Esophagus squamous epithelium (tissue), 4 donors: ENCODE measurements around the gene UBE3A.

Experiments
- CTCF ChIP-seq, 6 experiments: fragments of 450-650 bp in 4 of 6; fragments of 200-600 bp in 2 of 6; sonication (generic) in 2 of 6; IDR thresholded peaks; one replicate each; pipeline ENCODE4 v1.5.1; 2016 to 2019; ENCODE audit warnings: antibody characterized with exemption in 6 of 6, mild to moderate bottlenecking in 4 of 6, moderate library complexity in 4 of 6
- POLR2A ChIP-seq, 4 donors: fragments of 450-650 bp; IDR thresholded peaks; one replicate each; pipeline ENCODE4 v1.6.1; 2017; ENCODE audit warnings: antibody characterized with exemption in 4 of 4, mild to moderate bottlenecking in 4 of 4, moderate library complexity in 3 of 4

GRCh38 chr15:25381579-25381978, 57.2 kb downstream of the UBE3A start:
- TF ChIP-seq POLR2A (IDR thresholded peaks at IDR 0.05) (no peak), CTCF (IDR thresholded peaks at IDR 0.05) (no peak)
